Testis (tissue), 2 donors: ENCODE measurements around the gene NUAK1.

Experiments
- CTCF ChIP-seq, 3 experiments: fragments of 450-650 bp in 2 of 3; fragments of 200-600 bp in 1 of 3; sonication (generic) in 1 of 3; IDR thresholded peaks; one replicate each; pipeline ENCODE4 v1.5.1; 2016 to 2019; ENCODE audit warnings: antibody characterized with exemption in 3 of 3, mild to moderate bottlenecking in 2 of 3, moderate library complexity in 1 of 3
- POLR2A ChIP-seq: fragments of 450-650 bp; IDR thresholded peaks from one replicate; pipeline ENCODE4 v1.6.1; 2017; ENCODE audit warnings: antibody characterized with exemption, mild to moderate bottlenecking, moderate library complexity

DNA sequence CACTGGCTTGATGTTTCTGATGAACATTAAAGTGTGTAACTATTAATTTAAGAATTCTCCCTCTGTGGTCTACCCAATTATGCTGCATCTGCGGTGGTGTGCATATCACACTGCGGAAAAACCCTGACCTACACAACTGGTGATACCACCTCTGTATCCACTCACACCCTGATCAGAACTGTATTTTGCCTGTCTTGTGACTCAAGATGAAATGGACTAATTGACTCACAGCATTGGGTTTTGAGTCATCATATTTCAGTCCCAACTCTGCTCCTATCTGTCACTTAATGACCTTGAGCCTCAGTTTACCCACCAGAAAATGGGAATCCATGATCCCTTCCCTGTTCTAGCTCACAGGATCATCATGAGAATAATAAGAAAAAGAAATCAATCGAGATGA lies 65.6 kb downstream of the NUAK1 start:
- no peak for TF ChIP-seq CTCF (IDR thresholded peaks at IDR 0.05)
- no peak for TF ChIP-seq POLR2A
